HCT116 (cell line): Measurements from ENCODE around the gene WT1. TPM values are rescaled to one million over a fixed set of nuclear protein-coding genes. Genes with fewer than 3 reads are reported as not detected.

ENCODE experiments used
- ATAC-seq: fragments of 200-7000 bp; cut with Tn5 transposase; 2 replicates; pipeline ENCODE4 v1.9.1; 2020; ENCODE audit warnings: mild to moderate bottlenecking, moderate library complexity
- BruUV-seq: library from RNA; stranded (reverse); fragments of 400-500 nt; replicated peaks from 2 replicates; lab custom pipeline; 2021; lab: Mats Ljungman, UMichigan
- CTCF ChIA-PET: fragments of 300-600 bp; sonication (Branson Sonifier 250); formaldehyde crosslinking; loops from one replicate; lab custom pipeline; 2021; ENCODE audit warnings: antibody characterized with exemption; lab: Charles Lee
- POLR2A ChIA-PET: fragments of 300-600, 350-600 bp; sonication (Branson Sonifier 250); formaldehyde crosslinking; loops from one replicate; lab custom pipeline; 2021; ENCODE audit warnings: antibody characterized with exemption; lab: Charles Lee
- RAD21 ChIA-PET, 2 experiments: fragments of 300-600 bp; sonication (Branson Sonifier 250); formaldehyde crosslinking; loops; one replicate each; lab custom pipeline; 2023; ENCODE audit warnings: low total read pairs in 2 of 2; ENCODE audit not compliant: uncharacterized antibody in 2 of 2, unreplicated experiment in 2 of 2, low non-redundant PET in 1 of 2; lab: Charles Lee
- DNase-seq: peaks from one replicate; pipeline ENCODE4 v3.0.0-alpha.2; 2010; ENCODE audit warnings: low read depth, low spot score
- H2AFZ ChIP-seq: fragments of 200-600 bp; shearing (Covaris generic), sonication (generic); 2 replicates; pipeline ENCODE4 v1.6.1; 2017; ENCODE audit warnings: low read depth, mixed run types, mixed read lengths, antibody characterized with exemption, low read length; ENCODE audit not compliant: poor library complexity, severe bottlenecking
- H3K27ac ChIP-seq: 2 replicates; pipeline ENCODE4 v1.5.1; 2012; ENCODE audit warnings: low read depth, low read length
- H3K27me3 ChIP-seq: fragments of 200-600 bp; sonication (generic); 2 replicates; pipeline ENCODE4 v1.6.1; 2016; ENCODE audit warnings: mixed run types, low read length, mixed read lengths; ENCODE audit not compliant: insufficient read depth
- H3K36me3 ChIP-seq, 2 experiments: fragments of 200-500 bp in 1 of 2; fragments of 200-600 bp in 1 of 2; sonication (Bioruptor generic) in 1 of 2; sonication (generic) in 1 of 2; 2 replicates each; pipeline versions ENCODE4 v1.5.1 to v1.6.1; 2014 to 2016; ENCODE audit warnings: low read length in 2 of 2, inconsistent platforms in 1 of 2, mixed read lengths in 1 of 2, mixed run types in 1 of 2; ENCODE audit not compliant: insufficient read depth in 2 of 2, control insufficient read depth in 1 of 2
- H3K4me1 ChIP-seq, 2 experiments: fragments of 200-600 bp in 1 of 2; sonication (generic) in 1 of 2; 2 replicates each; pipeline versions ENCODE4 v1.5.1 to v1.6.1; 2012 to 2017; ENCODE audit warnings: low read length in 2 of 2, inconsistent platforms in 1 of 2, mild to moderate bottlenecking in 1 of 2, mixed read lengths in 1 of 2, mixed run types in 1 of 2, moderate library complexity in 1 of 2; ENCODE audit not compliant: insufficient read depth in 2 of 2, control insufficient read depth in 1 of 2
- H3K4me2 ChIP-seq: fragments of 200-600 bp; sonication (generic); 2 replicates; pipeline ENCODE4 v1.6.1; 2017; ENCODE audit warnings: mixed run types, low read length, mixed read lengths
- H3K4me3 ChIP-seq, 2 experiments: fragments of 200-600 bp in 1 of 2; sonication (generic) in 1 of 2; replicated peaks in 1 of 2; 2 replicates each; pipeline ENCODE4 v1.5.1; 2011 to 2016; ENCODE audit warnings: low read length in 2 of 2, control low read depth in 1 of 2, low read depth in 1 of 2, mild to moderate bottlenecking in 1 of 2, mixed read lengths in 1 of 2, mixed run types in 1 of 2
- H3K79me2 ChIP-seq: fragments of 200-600 bp; sonication (generic); 2 replicates; pipeline ENCODE4 v1.6.1; 2017; ENCODE audit warnings: mild to moderate bottlenecking, mixed run types, low read length, moderate library complexity, mixed read lengths; ENCODE audit not compliant: insufficient read depth
- H3K9ac ChIP-seq: fragments of 200-600 bp; sonication (generic); 2 replicates; pipeline ENCODE4 v1.6.1; 2016; ENCODE audit warnings: low read length, mixed read lengths
- H3K9me2 ChIP-seq: fragments of 200-600 bp; sonication (generic), shearing (Covaris generic); 2 replicates; pipeline ENCODE4 v1.6.1; 2017; ENCODE audit warnings: mixed run types, mild to moderate bottlenecking, moderate library complexity; ENCODE audit not compliant: insufficient read depth
- H3K9me3 ChIP-seq, 2 experiments: fragments of 200-500 bp in 1 of 2; fragments of 200-600 bp in 1 of 2; sonication (Bioruptor generic) in 1 of 2; sonication (generic) in 1 of 2; 2 replicates each; pipeline ENCODE4 v1.6.1; 2014 to 2017; ENCODE audit warnings: low read length in 2 of 2, mixed read lengths in 2 of 2, inconsistent platforms in 1 of 2, low read depth in 1 of 2, mild to moderate bottlenecking in 1 of 2, mixed run types in 1 of 2, moderate library complexity in 1 of 2; ENCODE audit not compliant: control insufficient read depth in 1 of 2, insufficient read depth in 1 of 2
- H4K20me1 ChIP-seq: fragments of 200-600 bp; sonication (generic), shearing (Covaris generic); 2 replicates; pipeline ENCODE4 v1.6.1; 2017; ENCODE audit warnings: mixed run types, mild to moderate bottlenecking, moderate library complexity; ENCODE audit not compliant: insufficient read depth
- ATF3 ChIP-seq: IDR thresholded peaks from 2 replicates; pipeline ENCODE4 v1.6.1; 2012
- CBX3 ChIP-seq: IDR thresholded peaks from 2 replicates; pipeline ENCODE4 v1.6.1; 2012; ENCODE audit warnings: low read depth
- CEBPB ChIP-seq: IDR thresholded peaks from 2 replicates; pipeline ENCODE4 v1.6.1; 2012; ENCODE audit warnings: low read depth
- CTCF ChIP-seq, 3 experiments: fragments of 200-600 bp in 1 of 3; sonication (generic) in 1 of 3; IDR thresholded peaks in 2 of 3; conservative IDR thresholded peaks in 1 of 3; 2 replicates each; pipeline ENCODE4 v1.5.1; 2012 to 2017; ENCODE audit warnings: low read depth in 2 of 3, low read length in 2 of 3, antibody characterized with exemption in 1 of 3, borderline replicate concordance in 1 of 3, control low read depth in 1 of 3, mild to moderate bottlenecking in 1 of 3, mixed read lengths in 1 of 3, mixed run types in 1 of 3, moderate library complexity in 1 of 3; ENCODE audit not compliant: insufficient read depth in 1 of 3
- EGR1 ChIP-seq: IDR thresholded peaks from 2 replicates; pipeline ENCODE4 v1.6.1; 2012; ENCODE audit warnings: low read depth
- ELF1 ChIP-seq: IDR thresholded peaks from 2 replicates; pipeline ENCODE4 v1.6.1; 2012; ENCODE audit warnings: low read depth, borderline replicate concordance
- JUND ChIP-seq: IDR thresholded peaks from 2 replicates; pipeline ENCODE4 v1.6.1; 2012
- POLR2A ChIP-seq: IDR thresholded peaks from 2 replicates; pipeline ENCODE4 v1.7.0; 2011; ENCODE audit warnings: borderline replicate concordance; ENCODE audit not compliant: insufficient read depth, insufficient read length; ENCODE audit errors: extremely low read depth
- POLR2AphosphoS5 ChIP-seq: IDR thresholded peaks from 2 replicates; pipeline ENCODE4 v1.6.1; 2011; ENCODE audit warnings: mild to moderate bottlenecking, low read depth, low read length, moderate library complexity
- REST ChIP-seq: IDR thresholded peaks from 2 replicates; pipeline ENCODE4 v1.6.1; 2012; ENCODE audit warnings: low read depth
- SRF ChIP-seq: IDR thresholded peaks from 2 replicates; pipeline ENCODE4 v1.6.1; 2012; ENCODE audit warnings: low read depth
- TCF7L2 ChIP-seq: IDR thresholded peaks from 2 replicates; pipeline ENCODE4 v1.7.0; 2011; ENCODE audit warnings: borderline replicate concordance, inconsistent platforms; ENCODE audit not compliant: insufficient read depth, insufficient read length; ENCODE audit errors: extremely low read depth
- YY1 ChIP-seq: IDR thresholded peaks from 2 replicates; pipeline ENCODE4 v1.6.1; 2011; ENCODE audit warnings: low read length, low read depth, moderate library complexity, mild to moderate bottlenecking; ENCODE audit not compliant: insufficient replicate concordance; ENCODE audit errors: extremely low read depth
- ZBTB33 ChIP-seq: IDR thresholded peaks from 2 replicates; pipeline ENCODE4 v1.6.1; 2011; ENCODE audit warnings: mild to moderate bottlenecking, low read length, moderate library complexity; ENCODE audit not compliant: insufficient replicate concordance; ENCODE audit errors: extremely low read depth
- ZNF274 ChIP-seq: fragments of 200-500 bp; sonication (Bioruptor generic); IDR thresholded peaks from 2 replicates; pipeline ENCODE4 v1.6.1; 2014; ENCODE audit warnings: mild to moderate bottlenecking, low read depth, low read length, inconsistent platforms
- intact Hi-C: fragments of 100-400 bp; cut with micrococcal nuclease; formaldehyde crosslinking; loops from 2 replicates; pipeline ENCODE4 v1.10.0; 2022
- total RNA-seq: library from RNA; stranded (reverse); gene quantifications from one replicate; pipeline ENCODE4 v1.2.1, GENCODE V29; 2021; ENCODE audit not compliant: unreplicated experiment

Gene WT1
- total RNA-seq, 1 experiment from 2014 or later = 0.07 TPM

GRCh38 chr11:32440312-32440908, 5.1 kb upstream of the WT1 start:
- CTCF ChIA-PET = no interaction called here
- H3K27me3 ChIP-seq = peaks cover 43% of the 10 kb centered on the region

More at GRCh38 chr11:32440312-32440908, 5.1 kb upstream of the WT1 start:
- RAD21 ChIA-PET = no interaction called here
- no peaks in the 10 kb centered on the region for H3K9me3 ChIP-seq
- H3K4me1 ChIP-seq = no peaks in the 10 kb centered on the region
- H3K36me3 ChIP-seq = no peaks in the 10 kb centered on the region
- intact Hi-C loops = no loop called here
- H3K27ac ChIP-seq = no peak overlapping the region
- no TSS peak for BruUV-seq
- H4K20me1 ChIP-seq = no peaks in the 10 kb centered on the region
- H3K79me2 ChIP-seq = no peaks in the 10 kb centered on the region
- DNase-seq (no peak), ATAC-seq (no peak)
- TF ChIP-seq YY1 (no peak), ELF1 (no peak), POLR2AphosphoS5 (no peak), POLR2A (no peak), ATF3 (no peak), TCF7L2 (no peak), SRF (no peak), CTCF (IDR thresholded peaks at IDR 0.05 in 2 of 3, conservative IDR thresholded peaks at IDR 0.05 in 1 of 3; ENCODE audit: borderline replicate concordance in 1 of 3, insufficient read depth in 1 of 3, low read depth in 2 of 3, low read length in 2 of 3) (no peak), EGR1 (no peak), CBX3 (no peak), ZNF274 (no peak), REST (no peak), JUND (no peak), ZBTB33 (no peak), CEBPB (no peak)
- H2AFZ ChIP-seq = no peak overlapping the region
- H3K9ac ChIP-seq = no peak overlapping the region
- POLR2A ChIA-PET = no interaction called here
- no peaks in the 10 kb centered on the region for H3K9me2 ChIP-seq
- H3K4me3 ChIP-seq = no peak overlapping the region
- no peak overlapping the region for H3K4me2 ChIP-seq
